Measurements from ENCODE around the gene STK32A. TPM values are rescaled to one million over a fixed set of nuclear protein-coding genes. Genes with fewer than 3 reads are reported as not detected.

STK32A gene
- total and polyA plus RNA-seq, 10 donors = 0.15 to 3.1 (median 0.90) TPM

- no peak overlapping the region for H3K4me3 ChIP-seq
- H3K36me3 ChIP-seq = no peaks in the 10 kb centered on the region
- TF ChIP-seq POLR2AphosphoS5 (IDR thresholded peaks at IDR 0.05) (no peak), POLR2A (IDR thresholded peaks at IDR 0.05) (no peak), CTCF (IDR thresholded peaks at IDR 0.05 in 8 of 11, conservative IDR thresholded peaks at IDR 0.05 in 3 of 11) (no peak)
- DNase-seq = no peak
- no peaks in the 10 kb centered on the region for H3K9me3 ChIP-seq
- 80 to 97% (median 90%) methylated on average over 3 of the region's 3 CpGs for WGBS, 5 donors
- H3K27me3 ChIP-seq (replicated peaks in 1 of 7) = no peaks in the 10 kb centered on the region
- peaks cover 0 to 26% (median 9%) of the 10 kb centered on the region in 6 donors for H3K4me1 ChIP-seq
- H3K27ac ChIP-seq = no peak overlapping the region
- intact Hi-C loops (cut with DNase I; ENCODE audit: low total_unique reads) = no loop called here
These were observed 199.2 kb downstream of the STK32A start for GRCh38 chr5:147434049-147434448.

DNA sequence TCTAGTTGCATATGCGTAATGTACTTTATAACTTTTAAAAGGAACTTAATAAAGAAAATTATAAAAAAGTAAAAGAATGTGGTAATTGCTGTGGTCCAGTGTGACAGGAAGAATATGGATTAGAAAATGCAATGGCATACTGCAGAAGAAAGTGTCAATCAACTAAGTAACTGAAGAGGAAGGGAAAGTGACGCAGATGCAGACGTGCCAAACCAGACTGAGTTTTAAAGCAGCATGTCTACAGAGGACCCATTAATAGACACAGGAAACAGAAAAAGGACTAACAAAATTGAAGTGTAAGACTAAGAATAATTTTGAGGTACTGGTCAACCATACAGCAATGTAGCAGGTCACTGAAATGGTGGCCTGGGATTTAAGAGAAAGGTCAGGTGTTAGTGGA lies 201.8 kb downstream of the STK32A start:
- H3K4me1 ChIP-seq = peaks cover 0 to 20% (median 10%) of the 10 kb centered on the region in 6 donors
- WGBS, 5 donors = 44 to 71% (median 66%) methylated on average over 3 of the region's 3 CpGs
- no peaks in the 10 kb centered on the region for H3K36me3 ChIP-seq
- H3K27ac ChIP-seq = no peak overlapping the region
- no peak for TF ChIP-seq POLR2A (IDR thresholded peaks at IDR 0.05)
- TF ChIP-seq CTCF (IDR thresholded peaks at IDR 0.05 in 8 of 11, conservative IDR thresholded peaks at IDR 0.05 in 3 of 11) = no peak
- no peak for TF ChIP-seq POLR2AphosphoS5 (IDR thresholded peaks at IDR 0.05)
- no peaks in the 10 kb centered on the region for H3K27me3 ChIP-seq (replicated peaks in 1 of 7)
- no peak overlapping the region for H3K4me3 ChIP-seq
- DNase-seq = no peak
- intact Hi-C loops (cut with DNase I; ENCODE audit: low total_unique reads) = no loop called here
- H3K9me3 ChIP-seq = no peaks in the 10 kb centered on the region

DNA sequence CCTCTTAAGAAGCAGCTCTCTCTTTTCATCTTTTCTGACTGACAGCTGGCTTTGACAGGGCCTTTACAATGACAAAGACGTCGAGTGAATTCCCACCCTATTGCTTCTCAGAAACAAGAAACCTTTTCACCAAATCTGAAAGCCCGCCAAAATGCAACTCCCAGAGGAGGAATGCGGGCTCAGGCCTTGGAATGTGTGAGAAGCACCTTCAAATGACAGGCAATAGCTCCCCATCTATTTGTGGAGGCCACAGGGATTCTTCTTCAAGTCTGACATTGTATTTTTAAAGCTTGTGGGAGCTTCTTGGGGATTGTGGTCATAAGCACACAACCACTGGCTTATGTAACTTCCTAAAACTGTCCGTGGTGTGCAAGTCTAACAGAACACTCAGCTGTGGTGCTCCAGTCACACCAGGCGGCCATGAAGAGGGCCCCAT lies 202.4 kb downstream of the STK32A start:
- Histone ChIP-seq H3K36me3 (no peaks in the 10 kb centered on the region), H3K4me1 (peaks cover 0 to 16% (median 7%) of the 10 kb centered on the region in 6 donors), H3K27ac (no peak overlapping the region), H3K27me3 (replicated peaks in 1 of 7) (no peaks in the 10 kb centered on the region), H3K9me3 (no peaks in the 10 kb centered on the region), H3K4me3 (no peak overlapping the region)
- intact Hi-C loops (cut with DNase I; ENCODE audit: low total_unique reads) = no loop called here
- TF ChIP-seq POLR2AphosphoS5 (IDR thresholded peaks at IDR 0.05) (no peak), CTCF (IDR thresholded peaks at IDR 0.05 in 8 of 11, conservative IDR thresholded peaks at IDR 0.05 in 3 of 11) (no peak), POLR2A (IDR thresholded peaks at IDR 0.05) (no peak)
- DNase-seq = no peak
- WGBS, 5 donors = 56 to 65% (median 60%) methylated on average over 6 of the region's 6 CpGs

Small RNA genes within 50 kb of the gene (small RNA-seq; reads per million reads assigned to genes)
- 0 reads per million in 4 donors for gene AC011373.1

Measured in spleen (tissue), 11 donors.